Keratinocyte (primary cell): ENCODE data around the gene BCAT1. TPM values are rescaled to one million over a fixed set of nuclear protein-coding genes. Genes with fewer than 3 reads are reported as not detected.

Experiments
- DNase-seq: peaks from one replicate; pipeline ENCODE4 v3.0.0-alpha.2; 2011; ENCODE audit warnings: low read depth, missing footprints, low spot score
- FAIRE-seq: peaks from 2 replicates; lab custom pipeline; 2011; peaks lifted over from hg19 to GRCh38; lab: Jason Lieb, UNC
- H2AFZ ChIP-seq: 2 replicates; pipeline ENCODE4 v1.6.0; 2012; ENCODE audit warnings: low read length, control low read depth, inconsistent platforms; ENCODE audit not compliant: control insufficient read depth
- H3K27ac ChIP-seq: 2 replicates; pipeline ENCODE4 v1.5.1; 2011; ENCODE audit warnings: low read length; ENCODE audit not compliant: control insufficient read depth, insufficient read depth
- H3K27me3 ChIP-seq: 3 replicates; pipeline ENCODE4 v1.6.0; 2011; ENCODE audit warnings: low read length; ENCODE audit not compliant: control insufficient read depth, insufficient read depth; ENCODE audit errors: extremely low read depth
- H3K36me3 ChIP-seq, 2 experiments: 2 replicates in 1 of 2; 3 replicates in 1 of 2; pipeline ENCODE4 v1.5.1; 2011; ENCODE audit warnings: low read length in 2 of 2, mild to moderate bottlenecking in 1 of 2; ENCODE audit not compliant: control insufficient read depth in 2 of 2, insufficient read depth in 2 of 2; ENCODE audit errors: extremely low read depth in 1 of 2
- H3K4me1 ChIP-seq: 3 replicates; pipeline ENCODE4 v1.5.1; 2011; ENCODE audit warnings: low read length; ENCODE audit not compliant: control insufficient read depth, insufficient read depth; ENCODE audit errors: extremely low read depth
- H3K4me2 ChIP-seq: 3 replicates; pipeline ENCODE4 v1.6.0; 2011; ENCODE audit warnings: low read depth, low read length; ENCODE audit not compliant: control insufficient read depth, insufficient read depth; ENCODE audit errors: extremely low read depth
- H3K4me3 ChIP-seq, 3 experiments: fragments of 200-600 bp in 1 of 3; sonication (generic) in 1 of 3; 2 replicates in 2 of 3; 3 replicates in 1 of 3; pipeline ENCODE4 v1.5.1; 2011 to 2016; ENCODE audit warnings: low read length in 3 of 3, mild to moderate bottlenecking in 3 of 3, control low read depth in 2 of 3, inconsistent platforms in 1 of 3, low read depth in 1 of 3, mixed read lengths in 1 of 3, mixed run types in 1 of 3, moderate library complexity in 1 of 3; ENCODE audit not compliant: control insufficient read depth in 2 of 3, insufficient read depth in 2 of 3; ENCODE audit errors: extremely low read depth in 1 of 3
- H3K79me2 ChIP-seq: 2 replicates; pipeline ENCODE4 v1.6.0; 2012; ENCODE audit warnings: low read length; ENCODE audit not compliant: control insufficient read depth, insufficient read depth
- H3K9ac ChIP-seq: 3 replicates; pipeline ENCODE4 v1.6.0; 2011; ENCODE audit warnings: low read length; ENCODE audit not compliant: control insufficient read depth, insufficient read depth; ENCODE audit errors: extremely low read depth
- H3K9me1 ChIP-seq: 3 replicates; pipeline ENCODE4 v1.6.0; 2011; ENCODE audit warnings: low read length; ENCODE audit not compliant: control insufficient read depth, insufficient read depth; ENCODE audit errors: extremely low read depth
- H3K9me3 ChIP-seq: 2 replicates; pipeline ENCODE4 v1.5.1; 2012; ENCODE audit warnings: low read depth, low read length; ENCODE audit not compliant: control insufficient read depth
- H4K20me1 ChIP-seq: 3 replicates; pipeline ENCODE4 v1.6.0; 2011; ENCODE audit warnings: low read length; ENCODE audit not compliant: control insufficient read depth, insufficient read depth; ENCODE audit errors: extremely low read depth
- CTCF ChIP-seq, 3 experiments: IDR thresholded peaks in 1 of 3; conservative IDR thresholded peaks in 1 of 3; optimal IDR thresholded peaks in 1 of 3; 2 replicates in 2 of 3; 3 replicates in 1 of 3; pipeline versions ENCODE3 to v1.5.1; 2011; ENCODE audit warnings: low read length in 3 of 3, mild to moderate bottlenecking in 3 of 3, moderate library complexity in 2 of 3, control low read depth in 1 of 3, inconsistent platforms in 1 of 3; ENCODE audit not compliant: insufficient read depth in 2 of 3; ENCODE audit errors: extremely low read depth in 1 of 3
- EZH2 ChIP-seq: IDR thresholded peaks from one replicate; pipeline ENCODE4 v1.6.1; 2012; ENCODE audit warnings: inconsistent platforms, mild to moderate bottlenecking, low read length, moderate library complexity
- dilution Hi-C: fragments of 300-500 bp; cut with MboI; formaldehyde crosslinking; loops from one replicate; pipeline ENCODE4 v1.7.0; 2020; ENCODE audit warnings: low sequenced_read_pairs; ENCODE audit not compliant: extremely low pct_ligation_motif_present
- polyA plus RNA-seq, 5 experiments: library from polyadenylated mRNA; depleted of rRNA in 3 of 5; stranded (reverse) in 3 of 5; stranded (forward) in 1 of 5; unstranded in 1 of 5; fragments of >200 nt; gene quantifications; 1 replicate in 1 of 5; 2 replicates in 3 of 5; 3 replicates in 1 of 5; pipeline versions ENCODE4 v1.2.1 to v1.2.3, GENCODE V29; 2011 to 2012; ENCODE audit warnings: missing spikeins in 2 of 5, low read depth in 1 of 5, low replicate concordance in 1 of 5

Gene BCAT1
- polyA plus RNA-seq, 1 donor (not counting 4 experiments of a cell fraction or from before 2014, with no cell fraction given): 6.5 TPM

GRCh38 chr12:24840046-24840800 lies 108.7 kb downstream of the BCAT1 start:
- Histone ChIP-seq H3K4me3 (no peak overlapping the region), H3K79me2 (no peaks in the 10 kb centered on the region), H3K4me1 (no peaks in the 10 kb centered on the region), H3K36me3 (no peaks in the 10 kb centered on the region), H3K9ac (no peak overlapping the region), H3K4me2 (no peak overlapping the region), H3K9me3 (no peaks in the 10 kb centered on the region), H3K9me1 (no peaks in the 10 kb centered on the region), H3K27me3 (no peaks in the 10 kb centered on the region), H3K27ac (no peak overlapping the region), H4K20me1 (no peaks in the 10 kb centered on the region), H2AFZ (no peak overlapping the region)
- dilution Hi-C loops: no loop called here
- DNase-seq: no peak
- TF ChIP-seq CTCF (optimal IDR thresholded peaks at IDR 0.05 in 1 of 3, IDR thresholded peaks at IDR 0.05 in 1 of 3, conservative IDR thresholded peaks at IDR 0.05 in 1 of 3; ENCODE audit: extremely low read depth in 1 of 3, insufficient read depth in 2 of 3, low read length in 3 of 3): no peak
- TF ChIP-seq EZH2: no peak
- FAIRE-seq: no peak

GRCh38 chr12:24839268-24839791 lies 109.6 kb downstream of the BCAT1 start:
- H3K4me3 ChIP-seq: no peak overlapping the region
- no peaks in the 10 kb centered on the region for H3K79me2 ChIP-seq
- dilution Hi-C loops: no loop called here
- no peak overlapping the region for H3K27ac ChIP-seq
- TF ChIP-seq EZH2 (no peak), CTCF (optimal IDR thresholded peaks at IDR 0.05 in 1 of 3, IDR thresholded peaks at IDR 0.05 in 1 of 3, conservative IDR thresholded peaks at IDR 0.05 in 1 of 3; ENCODE audit: extremely low read depth in 1 of 3, insufficient read depth in 2 of 3, low read length in 3 of 3) (no peak)
- no peaks in the 10 kb centered on the region for H3K4me1 ChIP-seq
- no peaks in the 10 kb centered on the region for H3K9me3 ChIP-seq
- H3K36me3 ChIP-seq: no peaks in the 10 kb centered on the region
- no peaks in the 10 kb centered on the region for H3K27me3 ChIP-seq
- no peaks in the 10 kb centered on the region for H4K20me1 ChIP-seq
- FAIRE-seq (no peak), DNase-seq (no peak)
- H2AFZ ChIP-seq: no peak overlapping the region
- no peak overlapping the region for H3K4me2 ChIP-seq
- no peaks in the 10 kb centered on the region for H3K9me1 ChIP-seq
- H3K9ac ChIP-seq: no peak overlapping the region
